Stimulated activated CD4-positive, alpha-beta T cell treated with anti-CD3 and anti-CD28 coated beads, Interleukin-4, amount 100 ng/mL, for 24 hours (primary cell): ENCODE measurements around the gene CIAO2B.
"Not testable (repeated sequence)": the region's sequence is repeated elsewhere in the genome, so short reads cannot be mapped to it uniquely, and the experiment has no call there.

Source experiments
- DNase-seq: peaks from one replicate; pipeline ENCODE4 v3.0.0-alpha.2; 2020

Gene CIAO2B

GRCh38 chr16:66936889-66937554, 2.8 kb upstream of the CIAO2B start:
- no peak for DNase-seq

- DNase-seq = no peak
These were observed 2.3 kb upstream of the CIAO2B start for GRCh38 chr16:66936462-66936861.

DNA sequence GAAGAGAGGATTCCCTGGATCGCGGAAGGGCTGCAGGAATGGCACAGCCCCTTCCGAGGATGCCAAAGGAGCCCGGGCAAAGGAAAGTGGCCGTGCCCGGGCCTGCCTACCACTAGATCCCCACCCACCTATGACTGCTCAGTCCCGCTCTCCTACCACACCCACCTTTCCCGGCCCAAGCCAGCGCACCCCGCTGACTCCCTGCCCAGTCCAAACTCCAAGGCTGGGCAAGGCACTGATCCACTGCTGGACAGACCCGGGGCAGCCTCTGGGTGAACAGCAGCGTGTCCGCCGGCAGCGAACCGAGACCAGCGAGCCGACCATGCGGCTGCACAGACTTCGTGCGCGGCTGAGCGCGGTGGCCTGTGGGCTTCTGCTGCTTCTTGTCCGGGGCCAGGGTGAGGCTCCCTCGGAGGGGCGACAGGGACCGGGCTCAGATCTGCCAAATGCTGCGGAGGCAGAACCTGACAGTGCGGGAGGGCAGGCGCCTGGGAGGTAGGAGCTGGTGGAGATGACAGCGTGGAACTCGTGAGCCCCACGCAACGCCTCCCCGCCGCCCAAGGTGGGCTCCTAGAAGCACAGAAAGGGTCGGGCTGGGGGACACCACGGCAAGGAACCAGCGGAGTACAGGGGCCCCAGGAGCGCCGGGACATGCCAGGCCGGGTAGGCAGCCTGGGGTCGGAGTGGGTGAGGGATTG, 1.3 kb upstream of the CIAO2B start, which contains the start of gene CES2:
CES2 (plus strand) TSS at position 203 of the 698 bp plus-strand sequence; CDS start at position 323, 120 bp downstream.
- no peak for DNase-seq

DNA sequence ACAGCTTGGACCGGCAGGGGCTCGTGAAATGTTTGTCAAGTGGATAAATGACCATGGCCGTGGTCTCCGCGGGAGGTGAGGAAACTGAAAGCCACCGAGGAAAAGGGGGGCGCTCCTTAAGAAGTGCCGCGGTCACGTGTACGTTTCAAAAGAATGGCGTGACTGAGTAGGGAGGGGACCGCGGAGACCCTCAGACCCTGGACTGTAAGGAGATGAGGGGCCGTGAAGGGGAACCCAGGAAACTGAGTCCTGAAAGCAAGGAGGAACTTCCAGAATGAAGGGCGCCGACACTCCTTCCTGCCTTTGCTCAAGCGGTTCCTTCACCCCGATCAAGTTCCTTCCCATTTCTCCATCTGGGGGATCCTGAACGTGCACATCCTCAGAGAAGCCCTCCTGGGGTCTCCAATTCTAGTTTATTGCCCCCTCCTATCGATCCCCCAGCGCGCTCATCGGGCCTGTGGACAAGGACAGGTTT, 674 bp upstream of the CIAO2B start:
- DNase-seq = not testable (repeated sequence)

DNA sequence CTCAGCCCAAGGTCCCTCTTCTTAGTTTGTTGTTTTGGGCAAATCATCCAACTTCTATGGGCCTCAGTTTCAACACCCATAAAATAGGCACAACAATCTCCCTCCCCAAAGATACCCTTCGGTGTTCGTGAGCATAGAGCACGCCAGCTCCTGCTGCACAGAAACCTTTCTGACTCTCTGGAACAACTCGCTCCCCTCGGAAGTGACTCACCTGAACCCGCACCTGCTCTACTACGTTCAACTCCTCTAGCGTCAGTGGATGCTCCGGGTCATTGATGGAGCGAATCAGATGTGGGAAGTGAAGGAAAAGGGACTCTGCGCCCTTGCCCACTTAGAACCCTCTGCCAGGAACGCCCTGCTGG, 445 bp downstream of the CIAO2B start:
- DNase-seq = peak; percentile 65

GRCh38 chr16:66932076-66932475, 2.1 kb downstream of the CIAO2B start:
- no peak for DNase-seq

DNA sequence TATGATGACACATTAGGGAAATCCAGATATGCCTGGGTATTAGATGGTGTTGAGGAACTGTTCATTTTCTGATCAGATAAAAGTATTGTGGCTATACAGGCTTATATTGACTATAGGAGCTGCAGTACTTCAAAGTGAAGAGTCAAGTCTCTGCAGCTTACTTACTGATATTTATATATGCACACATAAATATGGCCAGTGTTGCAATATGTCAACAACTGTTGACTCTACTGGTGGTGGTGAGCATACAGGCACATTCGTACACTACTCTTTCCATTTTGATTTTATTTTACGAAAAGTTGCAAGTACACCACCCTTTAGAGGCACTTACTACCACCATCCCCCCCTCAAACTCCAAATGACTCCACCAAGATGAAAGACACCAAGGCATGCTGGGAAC, 2.5 kb downstream of the CIAO2B start:
- no peak for DNase-seq

DNA sequence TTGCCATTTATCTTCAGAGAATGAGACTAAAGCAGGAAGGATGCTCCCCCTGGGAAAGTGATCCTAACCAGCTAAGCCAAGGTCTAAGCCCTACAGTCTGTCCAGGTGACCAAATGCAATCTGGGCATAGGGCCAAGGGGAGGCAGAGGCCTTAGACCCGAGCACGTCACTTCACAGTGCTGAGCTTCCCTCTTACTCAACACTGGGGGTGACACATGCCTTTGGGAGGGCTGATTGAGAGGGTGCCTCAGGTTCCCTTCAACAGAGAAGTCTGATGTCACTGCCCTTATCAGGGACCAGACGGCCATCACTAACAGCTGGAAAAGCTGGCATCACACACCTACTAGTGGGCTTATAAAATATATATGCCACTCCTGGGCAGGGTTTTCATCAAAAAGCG, 4.0 kb downstream of the CIAO2B start:
- no peak for DNase-seq

DNA sequence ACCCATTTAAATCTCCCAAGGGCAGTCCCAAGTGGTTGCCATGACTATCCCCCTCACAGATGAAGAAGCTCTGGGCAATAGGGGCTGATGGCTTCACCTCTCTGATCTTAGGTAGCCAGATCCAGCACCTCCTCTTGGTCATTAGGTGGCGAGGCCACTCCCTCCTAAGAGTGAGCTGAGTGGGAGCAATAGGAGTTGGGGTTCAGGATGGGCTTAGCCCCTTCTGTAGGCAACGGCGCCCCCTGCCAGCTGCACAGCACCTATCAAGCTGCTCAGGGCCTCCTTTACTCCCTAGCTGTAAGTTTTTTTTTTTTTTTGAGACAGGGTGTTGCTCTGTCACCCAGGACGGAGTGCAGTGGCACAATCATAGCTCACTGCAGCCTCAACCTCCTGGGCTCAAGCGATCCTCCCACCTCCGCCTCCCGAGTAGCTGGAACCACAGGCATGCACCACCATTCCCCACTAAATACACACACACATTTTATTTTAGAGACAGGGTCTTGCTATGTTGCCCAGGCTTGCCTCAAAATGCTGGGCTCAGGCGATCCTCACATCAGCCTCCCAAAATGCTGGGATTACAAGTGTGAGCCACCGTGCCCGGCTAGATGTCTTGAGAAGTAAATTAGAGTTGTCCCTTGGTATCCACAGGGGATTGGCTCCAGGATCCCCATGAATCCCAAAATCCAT, 5.4 kb downstream of the CIAO2B start:
- no peak for DNase-seq

- DNase-seq = no peak
These were observed 6.1 kb downstream of the CIAO2B start for GRCh38 chr16:66927918-66928649.

DNA sequence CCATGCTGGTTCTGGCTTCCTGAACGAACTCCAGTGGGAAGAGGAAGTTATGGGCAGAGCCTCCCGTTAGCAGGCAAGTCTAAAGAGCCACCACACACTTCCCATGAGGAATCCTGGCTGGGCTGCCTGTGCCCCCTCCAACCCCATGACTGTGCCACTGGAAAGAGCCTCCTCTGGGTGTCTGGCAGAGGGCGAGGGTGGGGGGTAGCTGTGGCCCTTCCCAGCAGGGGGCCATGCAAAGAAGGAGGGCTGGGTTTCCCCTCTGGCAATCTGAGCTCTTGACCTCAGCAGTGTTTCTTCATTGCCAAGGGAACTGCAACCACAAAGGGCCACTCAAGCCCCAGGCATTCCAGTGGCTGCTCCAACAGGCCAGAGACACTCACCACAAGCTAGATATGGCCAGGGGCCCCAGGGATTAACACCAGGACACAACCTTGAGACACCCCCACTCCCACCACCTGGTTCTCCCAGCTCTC, 7.2 kb downstream of the CIAO2B start:
- DNase-seq = no peak

DNA sequence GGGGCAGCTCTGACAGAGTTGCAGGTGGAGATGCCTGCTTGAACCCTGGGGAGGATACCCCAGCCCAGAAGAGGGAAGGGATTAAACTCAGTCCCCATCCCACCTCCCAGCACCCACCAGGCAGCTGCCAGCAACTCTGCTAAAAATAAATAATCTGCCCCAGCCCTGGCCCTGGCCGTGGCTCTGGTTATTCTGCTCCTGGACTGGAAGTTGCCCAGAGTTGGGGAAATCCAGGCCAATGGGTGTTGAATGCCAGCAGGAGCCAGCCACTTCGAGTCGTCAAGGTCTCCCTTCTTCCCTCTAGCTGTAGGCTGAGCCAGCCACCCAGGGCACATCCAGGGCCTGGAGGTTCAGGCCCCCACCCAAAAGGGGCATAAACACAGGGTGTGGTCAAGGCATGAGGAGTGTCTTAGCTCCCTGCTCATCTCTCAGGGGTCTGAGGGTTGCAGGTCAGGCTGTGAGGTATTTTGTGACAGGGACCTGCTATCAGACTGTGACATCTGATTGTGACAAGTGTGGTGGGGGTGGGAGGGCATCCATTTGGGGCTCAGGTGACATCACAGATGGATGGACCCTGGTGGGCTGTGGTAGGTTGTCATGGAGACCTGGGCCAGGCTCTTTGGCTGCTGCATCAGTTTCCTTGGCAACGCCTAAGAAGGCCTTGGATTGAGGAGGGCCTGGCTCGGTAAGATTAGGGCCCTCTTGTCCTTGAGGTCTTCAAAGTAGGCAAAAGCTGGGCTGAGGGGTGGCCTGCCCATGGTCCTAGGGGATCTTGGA, 7.8 kb downstream of the CIAO2B start:
- no peak for DNase-seq

DNA sequence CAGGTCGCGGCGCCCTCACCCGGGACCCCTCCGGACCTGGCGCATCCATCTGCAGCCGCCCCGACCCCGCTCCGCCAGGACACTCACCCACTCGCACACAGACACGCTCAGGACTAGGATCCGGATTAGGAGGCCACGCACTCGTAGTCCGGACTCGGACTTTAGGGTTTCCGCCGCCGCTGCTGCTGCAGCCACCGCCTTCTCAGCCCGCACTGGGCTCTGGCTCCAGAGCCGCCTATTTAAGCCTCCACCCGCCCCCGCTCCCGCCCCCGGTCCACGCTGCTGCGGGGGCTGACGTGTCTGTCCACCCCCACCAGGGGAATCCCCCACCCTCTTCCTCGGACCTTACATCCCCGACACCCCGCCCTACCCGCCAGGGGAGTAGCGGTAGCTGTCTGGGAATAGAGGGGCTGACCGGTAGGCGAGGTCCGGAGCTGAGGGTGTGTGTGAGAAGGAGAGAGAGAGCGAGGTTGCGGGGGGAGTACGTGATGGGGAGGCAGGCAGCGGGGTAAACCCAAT, 8.8 kb downstream of the CIAO2B start, which contains the start of gene RRAD:
RRAD (minus strand) TSS at position 214 of the 519 bp plus-strand sequence. CDS start 356 bp downstream, outside the sequence.
- DNase-seq = no peak

- peak; percentile 33 for DNase-seq
These were observed 9.5 kb downstream of the CIAO2B start for GRCh38 chr16:66924527-66925321.

DNA sequence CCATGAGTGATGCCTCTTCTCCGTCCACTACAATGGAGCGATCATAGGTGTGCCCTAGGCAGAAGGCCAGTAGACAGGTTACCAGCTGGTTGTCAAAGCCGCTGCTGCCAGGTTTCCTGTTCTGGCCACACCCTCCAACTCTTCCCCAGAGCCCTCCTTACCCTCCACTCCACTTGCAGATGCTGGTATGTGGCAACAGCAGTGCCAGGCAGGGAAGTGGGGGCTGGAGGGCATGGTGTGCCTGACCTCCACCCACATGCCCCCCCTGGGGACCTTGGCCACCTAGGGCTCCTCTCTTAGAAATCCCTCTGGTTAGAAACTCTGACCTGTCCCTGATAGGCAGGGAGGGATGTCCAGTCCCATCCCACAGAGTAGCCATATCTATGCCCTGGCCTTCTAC, 10.3 kb downstream of the CIAO2B start:
- no peak for DNase-seq

DNA sequence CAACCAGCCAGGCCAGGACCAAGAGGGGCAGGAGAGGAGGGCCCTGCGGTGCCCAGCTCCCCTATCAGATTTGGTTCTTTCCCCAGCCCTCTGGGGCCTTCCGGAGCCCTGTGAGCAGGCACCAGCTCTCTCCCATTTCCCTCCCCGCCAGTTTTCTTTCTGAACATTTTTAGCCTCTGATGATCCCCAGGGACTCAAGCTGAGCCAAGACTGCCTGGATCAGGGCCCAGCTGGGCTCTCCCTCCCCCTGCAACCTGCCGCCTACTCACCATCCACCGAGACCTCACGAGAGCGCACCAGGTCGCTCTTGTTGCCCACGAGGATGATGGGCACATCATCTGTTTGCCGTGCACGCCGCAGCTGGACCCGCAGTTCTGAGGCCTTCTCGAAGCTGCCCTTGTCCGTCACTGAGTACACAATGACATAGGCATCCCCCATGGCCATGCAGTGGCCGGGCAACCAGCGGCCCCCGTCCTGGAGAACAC, 10.9 kb downstream of the CIAO2B start:
- DNase-seq = no peak

DNA sequence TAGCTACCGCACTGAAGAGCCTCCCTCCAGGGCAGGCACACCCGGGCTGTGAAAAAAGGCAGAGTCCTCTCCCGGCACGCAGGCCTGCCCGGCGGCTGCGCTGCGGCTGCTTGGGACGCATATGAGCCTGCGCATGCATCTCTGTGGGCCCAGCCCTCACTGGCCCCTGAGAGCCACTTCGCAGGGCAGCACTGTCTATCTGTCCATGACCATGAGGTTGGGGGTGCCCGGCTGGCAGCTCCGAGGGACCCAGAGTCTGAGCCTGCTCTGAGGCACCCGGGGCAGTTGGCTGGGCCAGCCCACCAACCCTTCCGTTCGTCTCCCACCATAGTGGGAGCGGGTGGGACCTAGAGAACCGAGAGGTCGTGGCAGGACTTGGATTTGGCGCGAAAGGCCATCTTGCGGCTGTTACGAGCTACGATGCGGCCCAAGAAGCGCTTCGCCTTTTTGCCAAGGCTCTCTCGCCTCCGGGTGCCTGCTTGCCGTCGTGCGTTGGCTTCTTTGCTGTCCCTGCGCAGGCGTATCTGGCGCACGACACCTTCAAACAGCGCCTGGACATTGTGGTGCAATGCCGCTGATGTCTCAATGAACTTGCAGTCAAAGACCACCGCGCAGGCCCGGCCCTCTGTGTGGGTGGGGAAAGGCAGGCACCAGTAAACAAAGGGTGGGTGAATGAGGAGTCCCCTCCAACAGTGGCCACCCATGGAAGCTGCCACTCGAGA, 12.3 kb downstream of the CIAO2B start:
- DNase-seq = no peak

DNA sequence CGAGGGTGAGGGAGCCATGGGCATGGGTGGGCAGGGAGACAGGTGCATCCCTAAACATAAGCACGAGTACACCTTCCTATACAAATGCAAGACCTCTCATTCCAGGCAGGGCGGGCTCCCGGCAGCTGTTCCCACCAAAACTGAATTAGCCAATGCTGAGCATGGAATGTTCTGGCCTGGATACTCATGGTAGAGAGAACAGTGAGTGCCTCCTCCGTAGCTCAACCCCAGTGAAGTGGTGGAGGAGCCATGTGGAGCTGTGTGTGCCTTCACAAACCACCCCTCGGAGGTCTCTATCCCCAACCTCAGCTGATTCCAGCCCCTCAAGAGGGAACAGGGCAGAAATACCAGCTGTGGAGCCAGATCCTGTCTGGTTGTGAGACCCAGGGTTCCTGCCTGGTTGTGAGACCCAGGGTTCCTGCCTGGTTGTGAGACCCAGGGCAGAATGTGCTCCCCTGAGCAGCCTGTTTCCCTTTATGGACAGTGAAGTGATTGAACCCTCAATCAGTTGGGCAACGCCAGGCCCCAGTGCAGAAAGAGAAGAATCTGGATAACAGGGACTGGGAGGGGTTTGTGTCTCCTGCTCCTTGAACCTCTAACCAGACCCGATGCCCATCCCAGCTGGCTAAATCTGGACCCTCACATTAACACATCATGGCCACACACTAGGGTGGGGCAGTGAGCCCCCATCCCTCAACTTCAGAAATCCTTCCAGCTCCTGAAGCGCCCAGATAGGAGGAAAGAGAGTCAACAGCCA, 13.1 kb downstream of the CIAO2B start:
- no peak for DNase-seq

DNA sequence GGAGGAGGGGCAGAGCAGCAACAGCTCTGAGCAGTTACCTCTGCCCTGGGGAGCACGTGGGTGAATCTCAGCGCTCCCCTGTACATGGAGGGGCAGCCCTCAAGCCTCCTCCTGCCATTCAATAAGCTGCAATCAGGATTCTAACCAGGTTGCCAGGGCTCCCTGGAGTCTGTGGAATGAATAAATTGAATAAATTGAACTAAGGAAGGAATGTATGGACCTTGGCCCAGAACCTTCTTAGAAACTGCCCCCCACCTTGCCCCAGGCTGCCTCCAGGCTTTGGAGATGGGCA, 14.0 kb downstream of the CIAO2B start:
- no peak for DNase-seq
